ENCODE data around the gene SGIP1.

The SGIP1 gene

DNA sequence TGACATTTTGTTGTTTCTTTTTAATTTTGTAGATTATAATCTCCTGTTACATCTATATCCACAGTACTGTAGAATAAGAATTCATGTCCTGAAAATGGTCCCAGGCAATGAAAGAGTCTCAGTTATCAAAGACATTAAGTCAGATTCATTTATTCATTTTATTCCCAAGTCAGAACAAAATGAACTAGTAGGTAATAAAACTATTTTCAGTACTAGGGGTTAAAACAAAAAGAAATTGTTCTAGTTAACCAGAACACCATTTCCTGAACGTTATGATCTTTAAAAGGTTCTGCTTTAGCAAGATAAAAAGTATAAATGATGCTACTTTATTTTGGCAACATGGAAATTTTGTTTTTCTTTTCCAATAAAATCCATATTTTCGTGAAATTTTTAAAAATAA lies 211.5 kb downstream of the SGIP1 start:
- in situ Hi-C loops (cut with MboI; ENCODE audit: low sequenced_read_pairs, unreplicated experiment) = loop anchor here (25.0 kb wide), 1 partner anchor 483 kb away; no protein-coding TSS in a partner anchor
- no peak for TF ChIP-seq CTCF (IDR thresholded peaks at IDR 0.05; ENCODE audit: borderline replicate concordance, control extremely low read depth, extremely low read depth, insufficient read depth, missing control alignments)
- no peak for DNase-seq (ENCODE audit: low spot score)

DNA sequence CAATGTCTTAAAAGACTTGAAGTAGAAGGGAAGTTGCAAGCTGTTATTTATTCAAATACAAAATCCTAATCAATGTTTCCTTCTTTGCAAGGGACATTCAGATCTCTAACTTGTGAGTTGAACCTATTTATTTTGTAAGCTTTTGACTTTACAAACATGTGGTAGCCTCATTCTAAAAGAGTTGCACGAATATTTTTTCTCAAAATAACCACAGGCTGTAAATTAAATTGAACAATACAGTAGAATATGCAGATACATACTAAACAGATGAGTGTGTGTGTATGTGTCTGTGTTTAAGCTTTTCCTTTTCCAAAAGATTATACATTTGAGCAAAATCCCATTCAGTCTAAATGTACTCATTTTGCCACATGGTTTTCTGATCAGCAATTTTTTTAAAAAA lies 213.5 kb downstream of the SGIP1 start:
- TF ChIP-seq CTCF (IDR thresholded peaks at IDR 0.05; ENCODE audit: borderline replicate concordance, control extremely low read depth, extremely low read depth, insufficient read depth, missing control alignments) = no peak
- in situ Hi-C loops (cut with MboI; ENCODE audit: low sequenced_read_pairs, unreplicated experiment) = loop anchor here (25.0 kb wide), 1 partner anchor 485 kb away; no protein-coding TSS in a partner anchor
- DNase-seq (ENCODE audit: low spot score) = no peak

DNA sequence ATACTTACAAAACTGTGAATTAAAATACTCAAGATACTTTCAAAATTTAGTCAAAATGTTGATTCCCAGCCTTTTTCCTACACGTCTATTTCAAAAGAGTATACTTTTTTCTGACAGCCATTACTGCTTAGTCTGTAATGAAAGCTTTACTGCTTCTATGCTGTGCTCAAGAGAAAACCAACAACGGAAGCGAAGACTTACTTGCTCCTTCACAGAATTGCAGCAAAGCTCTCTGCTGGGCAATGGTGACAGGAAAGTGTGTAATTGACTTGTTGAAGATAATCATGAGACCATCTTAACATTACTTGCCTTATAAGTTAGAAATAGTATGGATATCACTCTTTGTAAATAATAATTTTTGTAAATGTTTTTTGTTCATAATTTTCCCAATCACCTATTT lies 216.6 kb downstream of the SGIP1 start:
- TF ChIP-seq CTCF (IDR thresholded peaks at IDR 0.05; ENCODE audit: borderline replicate concordance, control extremely low read depth, extremely low read depth, insufficient read depth, missing control alignments) = no peak
- in situ Hi-C loops (cut with MboI; ENCODE audit: low sequenced_read_pairs, unreplicated experiment) = loop anchor here (25.0 kb wide), 1 partner anchor 737 kb away; no protein-coding TSS in a partner anchor
- no peak for DNase-seq (ENCODE audit: low spot score)

DNA sequence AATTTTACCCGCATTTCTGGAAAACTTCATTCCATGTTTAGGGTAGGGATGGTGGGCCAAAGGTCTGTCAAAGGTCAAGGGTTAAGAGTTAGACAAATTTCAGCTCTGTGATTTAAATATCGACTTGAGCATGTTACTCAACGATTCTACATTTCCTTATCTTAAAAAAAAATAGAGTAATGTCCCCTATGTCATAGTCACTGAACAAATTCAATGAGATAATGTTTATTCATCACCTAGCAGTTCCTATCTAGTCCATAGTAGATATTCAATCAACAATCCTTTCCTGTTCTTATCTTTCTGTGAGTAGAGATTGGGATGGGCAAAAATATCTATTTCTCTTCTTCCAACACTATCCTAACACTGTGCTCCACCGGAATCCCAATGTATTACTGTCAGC lies 217.2 kb downstream of the SGIP1 start:
- no peak for TF ChIP-seq CTCF (IDR thresholded peaks at IDR 0.05; ENCODE audit: borderline replicate concordance, control extremely low read depth, extremely low read depth, insufficient read depth, missing control alignments)
- DNase-seq (ENCODE audit: low spot score) = no peak
- in situ Hi-C loops (cut with MboI; ENCODE audit: low sequenced_read_pairs, unreplicated experiment) = loop anchor here (25.0 kb wide), 1 partner anchor 736 kb away; no protein-coding TSS in a partner anchor

- in situ Hi-C loops (cut with MboI; ENCODE audit: low sequenced_read_pairs, unreplicated experiment) = loop anchor here (25.0 kb wide), 1 partner anchor 735 kb away; no protein-coding TSS in a partner anchor
- no peak for TF ChIP-seq CTCF (IDR thresholded peaks at IDR 0.05; ENCODE audit: borderline replicate concordance, control extremely low read depth, extremely low read depth, insufficient read depth, missing control alignments)
- DNase-seq (ENCODE audit: low spot score) = peak; percentile 32
These were observed 218.1 kb downstream of the SGIP1 start, which contains the start of gene DYNLT5 for GRCh38 chr1:66752000-66752592. TSS of gene DYNLT5 (plus strand) at chr1:66752459. CDS start at chr1:66754659, 2,200 bp downstream.

GRCh38 chr1:66752671-66753371 lies 218.9 kb downstream of the SGIP1 start:
- in situ Hi-C loops (cut with MboI; ENCODE audit: low sequenced_read_pairs, unreplicated experiment) = loop anchor here (25.0 kb wide), 1 partner anchor 734 kb away; no protein-coding TSS in a partner anchor
- no peak for DNase-seq (ENCODE audit: low spot score)
- TF ChIP-seq CTCF (IDR thresholded peaks at IDR 0.05; ENCODE audit: borderline replicate concordance, control extremely low read depth, extremely low read depth, insufficient read depth, missing control alignments) = no peak

Measured in GM13976 (cell line).